K562 (cell line): ENCODE data around the gene NTRK1. TPM values are rescaled to one million over a fixed set of nuclear protein-coding genes. Genes with fewer than 3 reads are reported as not detected.

Source experiments
- ARHGAP35 ChIP-seq: fragments of 450-650 bp; IDR thresholded peaks from 2 replicates; pipeline ENCODE4 v1.6.1; 2018; ENCODE audit not compliant: partially characterized antibody
- BACH1 ChIP-seq: fragments of 200-800 bp; sonication (Bioruptor generic); IDR thresholded peaks from 2 replicates; pipeline ENCODE4 v1.6.1; 2016; ENCODE audit warnings: missing genetic modification characterization, missing compliant biosample characterization
- CCNT2 ChIP-seq: IDR thresholded peaks from 2 replicates; pipeline ENCODE4 v1.6.1; 2011; ENCODE audit warnings: borderline replicate concordance, low read depth, mild to moderate bottlenecking, moderate library complexity, mixed read lengths, low read length; ENCODE audit not compliant: insufficient read length; ENCODE audit errors: extremely low read depth
- COPS2 ChIP-seq: fragments of 450-650 bp; conservative IDR thresholded peaks from 2 replicates; pipeline ENCODE4 v1.6.1; 2016; ENCODE audit warnings: mild to moderate bottlenecking, moderate library complexity
- DEAF1 ChIP-seq: fragments of 450-650 bp; formaldehyde crosslinking; IDR thresholded peaks from 2 replicates; pipeline ENCODE4 v1.4.0; 2020; ENCODE audit warnings: mild to moderate bottlenecking, moderate library complexity
- GATAD2A ChIP-seq: fragments of 450-650 bp; IDR thresholded peaks from 2 replicates; pipeline ENCODE4 v1.6.1; 2017
- HNRNPK ChIP-seq: fragments of 200-400 bp; formaldehyde crosslinking; IDR thresholded peaks from one replicate; pipeline ENCODE4 v1.6.1; 2018; ENCODE audit warnings: mild to moderate bottlenecking, low read depth, low read length; ENCODE audit not compliant: poor library complexity, severe bottlenecking
- JUN ChIP-seq, 2 experiments: sonication (generic) in 1 of 2; formaldehyde crosslinking in 1 of 2; IDR thresholded peaks; 2 replicates each; pipeline versions ENCODE4 v1.6.1 to v1.8.0; 2012 to 2022; ENCODE audit warnings: borderline replicate concordance in 2 of 2, mild to moderate bottlenecking in 2 of 2, improper control_type of control experiment in 1 of 2, low read depth in 1 of 2, low read length in 1 of 2, missing genetic modification reagents in 1 of 2
- MEF2D ChIP-seq: conservative IDR thresholded peaks from 2 replicates; pipeline ENCODE4 v1.6.1; 2016; ENCODE audit warnings: low read depth, missing genetic modification characterization, missing compliant biosample characterization
- NCOA6 ChIP-seq: fragments of 450-650 bp; IDR thresholded peaks from 2 replicates; pipeline ENCODE4 v1.6.1; 2017; ENCODE audit warnings: mild to moderate bottlenecking
- NFE2L1 ChIP-seq: fragments of 450-650 bp; IDR thresholded peaks from 2 replicates; pipeline ENCODE4 v1.6.1; 2016; ENCODE audit warnings: missing genetic modification characterization, low read depth, mild to moderate bottlenecking, missing compliant biosample characterization, moderate library complexity, borderline replicate concordance
- SRSF3 ChIP-seq: fragments of 200-400 bp; formaldehyde crosslinking; IDR thresholded peaks from 2 replicates; pipeline ENCODE4 v1.6.1; 2016; ENCODE audit warnings: mild to moderate bottlenecking, low read length, moderate library complexity; ENCODE audit not compliant: insufficient read depth
- TBL1XR1 ChIP-seq, 2 experiments: IDR thresholded peaks; 2 replicates each; pipeline ENCODE4 v1.6.1; 2012; ENCODE audit warnings: improper control_type of control experiment in 2 of 2, low read length in 2 of 2, mild to moderate bottlenecking in 1 of 2
- ZEB2 ChIP-seq: fragments of 450-650 bp; IDR thresholded peaks from 2 replicates; pipeline ENCODE4 v1.6.1; 2016
- ZNF3 ChIP-seq: fragments of 250-450 bp; sonication (Bioruptor Pico); IDR thresholded peaks from 2 replicates; pipeline ENCODE4 v1.5.0; 2021; ENCODE audit warnings: mild to moderate bottlenecking, moderate library complexity
- ZNF589 ChIP-seq: fragments of 200-800 bp; sonication (Bioruptor generic); IDR thresholded peaks from 2 replicates; pipeline ENCODE4 v1.6.1; 2016; ENCODE audit warnings: low read depth, missing genetic modification characterization, missing compliant biosample characterization
- polyA plus RNA-seq, 8 experiments: library from polyadenylated mRNA; depleted of rRNA in 4 of 8; stranded (reverse) in 5 of 8; unstranded in 3 of 8; fragments of >200 nt; fragmentation: Nextera tagmentation in 2 of 8; fragmentation: Illumina TruSeq in 1 of 8; extraction: Ambion mirVana in 2 of 8; extraction: Trizol in 1 of 8; gene quantifications; 2 replicates each; pipeline versions ENCODE4 v1.2.1 to v1.2.3, GENCODE V29; 2011 to 2014; ENCODE audit warnings: inconsistent platforms in 1 of 8, missing spikeins in 1 of 8
- total RNA-seq, 7 experiments: library from RNA; depleted of rRNA in 6 of 7; stranded (reverse); fragments of >200 nt in 6 of 7; fragmentation: Illumina TruSeq in 2 of 7; extraction: Trizol in 2 of 7; gene quantifications; 2 replicates each; pipeline versions ENCODE4 v1.2.1 to v1.2.3, GENCODE V29; 2011 to 2021; ENCODE audit warnings: low replicate concordance in 1 of 7
- TF ChIP-seq, protein P1 (sequence below): fragments of 250-450 bp; sonication (Bioruptor Pico); IDR thresholded peaks from 2 replicates; pipeline ENCODE4 v1.5.0; 2021
- TF ChIP-seq, protein P2 (sequence below): sonication (generic); formaldehyde crosslinking; IDR thresholded peaks from 2 replicates; pipeline ENCODE4 v1.8.0; 2022; ENCODE audit warnings: missing genetic modification reagents, mild to moderate bottlenecking, borderline replicate concordance
- TF ChIP-seq, protein P3 (sequence below): fragments of 450-650 bp; formaldehyde crosslinking; conservative IDR thresholded peaks from 2 replicates; pipeline ENCODE4 v1.4.0; 2022; ENCODE audit warnings: mild to moderate bottlenecking, missing genetic modification characterization
- TF ChIP-seq, protein P4 (sequence below): sonication (generic); formaldehyde crosslinking; IDR thresholded peaks from 2 replicates; pipeline ENCODE4 v1.4.0; 2020; ENCODE audit warnings: mild to moderate bottlenecking, missing genetic modification reagents

Gene NTRK1
- total and polyA plus RNA-seq, 9 of the 15 experiments (the other 6 are each of a cell fraction or from before 2014, with no cell fraction given) = 0.46 to 30.0 (median 7.9) TPM

DNA sequence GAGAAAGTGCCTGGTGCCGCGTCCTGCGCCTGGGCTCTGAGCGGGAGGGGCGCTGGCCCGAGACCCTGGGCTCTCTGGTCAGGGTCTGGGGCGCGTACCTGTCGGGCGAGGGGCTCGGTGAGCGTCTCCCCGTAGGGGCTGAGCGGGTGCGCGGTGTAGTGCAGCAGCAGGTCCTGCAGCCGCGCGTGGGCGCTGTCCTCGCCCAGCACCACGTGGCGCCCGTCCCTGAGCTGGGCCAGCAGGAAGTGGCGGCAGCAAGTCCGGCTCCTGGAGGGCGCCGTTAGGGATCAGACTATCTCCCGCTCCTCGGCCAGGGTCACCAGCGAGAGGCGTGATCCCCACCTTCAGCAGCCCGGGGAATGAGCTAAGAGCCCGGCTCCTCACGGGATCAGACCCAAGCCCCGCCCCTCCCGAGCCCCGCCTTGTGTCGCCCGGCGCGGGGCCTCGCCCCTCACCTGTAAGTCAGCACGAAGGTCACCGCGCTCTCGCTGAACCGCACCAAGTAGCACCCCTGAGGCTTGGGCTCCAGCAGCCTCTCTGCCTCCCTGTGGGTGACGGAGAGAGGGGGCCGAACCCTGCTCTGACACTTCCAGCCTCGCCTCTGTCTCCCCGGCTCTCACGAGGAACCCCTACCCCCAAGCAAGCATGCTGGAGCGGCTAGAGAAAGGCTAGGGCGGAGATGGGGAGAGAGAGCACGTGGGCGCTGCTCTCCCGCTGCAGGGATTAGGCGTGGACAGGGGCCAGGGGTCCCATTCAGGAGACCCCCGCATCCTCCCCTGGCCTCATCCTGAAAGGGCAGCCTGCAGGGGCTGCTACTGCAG, 46.7 kb upstream of the NTRK1 start (continued):
- TF ChIP-seq GATAD2A = peak; percentile 83; the same call in 1 of the 2 replicates
- TF ChIP-seq, protein P1, sequence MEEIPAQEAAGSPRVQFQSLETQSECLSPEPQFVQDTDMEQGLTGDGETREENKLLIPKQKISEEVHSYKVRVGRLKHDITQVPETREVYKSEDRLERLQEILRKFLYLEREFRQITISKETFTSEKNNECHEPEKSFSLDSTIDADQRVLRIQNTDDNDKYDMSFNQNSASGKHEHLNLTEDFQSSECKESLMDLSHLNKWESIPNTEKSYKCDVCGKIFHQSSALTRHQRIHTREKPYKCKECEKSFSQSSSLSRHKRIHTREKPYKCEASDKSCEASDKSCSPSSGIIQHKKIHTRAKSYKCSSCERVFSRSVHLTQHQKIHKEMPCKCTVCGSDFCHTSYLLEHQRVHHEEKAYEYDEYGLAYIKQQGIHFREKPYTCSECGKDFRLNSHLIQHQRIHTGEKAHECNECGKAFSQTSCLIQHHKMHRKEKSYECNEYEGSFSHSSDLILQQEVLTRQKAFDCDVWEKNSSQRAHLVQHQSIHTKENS (CRISPR knock-in tag) = no peak
- TF ChIP-seq ARHGAP35 = no peak
- no peak for TF ChIP-seq ZEB2
- no peak for TF ChIP-seq NFE2L1 (tag)
- no peak; the same call in 1 of the 2 replicates for TF ChIP-seq ZNF589 (CRISPR knock-in tag)
- TF ChIP-seq, protein P2, sequence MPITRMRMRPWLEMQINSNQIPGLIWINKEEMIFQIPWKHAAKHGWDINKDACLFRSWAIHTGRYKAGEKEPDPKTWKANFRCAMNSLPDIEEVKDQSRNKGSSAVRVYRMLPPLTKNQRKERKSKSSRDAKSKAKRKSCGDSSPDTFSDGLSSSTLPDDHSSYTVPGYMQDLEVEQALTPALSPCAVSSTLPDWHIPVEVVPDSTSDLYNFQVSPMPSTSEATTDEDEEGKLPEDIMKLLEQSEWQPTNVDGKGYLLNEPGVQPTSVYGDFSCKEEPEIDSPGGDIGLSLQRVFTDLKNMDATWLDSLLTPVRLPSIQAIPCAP (CRISPR knock-in tag) = no peak
- no peak for TF ChIP-seq COPS2
- TF ChIP-seq, protein P3, sequence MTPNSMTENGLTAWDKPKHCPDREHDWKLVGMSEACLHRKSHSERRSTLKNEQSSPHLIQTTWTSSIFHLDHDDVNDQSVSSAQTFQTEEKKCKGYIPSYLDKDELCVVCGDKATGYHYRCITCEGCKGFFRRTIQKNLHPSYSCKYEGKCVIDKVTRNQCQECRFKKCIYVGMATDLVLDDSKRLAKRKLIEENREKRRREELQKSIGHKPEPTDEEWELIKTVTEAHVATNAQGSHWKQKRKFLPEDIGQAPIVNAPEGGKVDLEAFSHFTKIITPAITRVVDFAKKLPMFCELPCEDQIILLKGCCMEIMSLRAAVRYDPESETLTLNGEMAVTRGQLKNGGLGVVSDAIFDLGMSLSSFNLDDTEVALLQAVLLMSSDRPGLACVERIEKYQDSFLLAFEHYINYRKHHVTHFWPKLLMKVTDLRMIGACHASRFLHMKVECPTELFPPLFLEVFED (CRISPR knock-in tag) = no peak
- peak; percentile 72; the same call in 1 of the 2 replicates for TF ChIP-seq JUN (IDR thresholded peaks at IDR 0.05; ENCODE audit: borderline replicate concordance, low read depth, low read length)
- TF ChIP-seq JUN (CRISPR knock-in tag; IDR thresholded peaks at IDR 0.05; ENCODE audit: borderline replicate concordance) = no peak
- no peak for TF ChIP-seq TBL1XR1 (IDR thresholded peaks at IDR 0.05; ENCODE audit: low read length in 2 of 2)
- no peak for TF ChIP-seq BACH1 (tag)
- TF ChIP-seq NCOA6 = no peak
- TF ChIP-seq SRSF3 = no peak
- TF ChIP-seq DEAF1 (CRISPR knock-in tag) = no peak
- TF ChIP-seq HNRNPK = no peak
- TF ChIP-seq CCNT2 = peak; percentile 71
- TF ChIP-seq, protein P4, sequence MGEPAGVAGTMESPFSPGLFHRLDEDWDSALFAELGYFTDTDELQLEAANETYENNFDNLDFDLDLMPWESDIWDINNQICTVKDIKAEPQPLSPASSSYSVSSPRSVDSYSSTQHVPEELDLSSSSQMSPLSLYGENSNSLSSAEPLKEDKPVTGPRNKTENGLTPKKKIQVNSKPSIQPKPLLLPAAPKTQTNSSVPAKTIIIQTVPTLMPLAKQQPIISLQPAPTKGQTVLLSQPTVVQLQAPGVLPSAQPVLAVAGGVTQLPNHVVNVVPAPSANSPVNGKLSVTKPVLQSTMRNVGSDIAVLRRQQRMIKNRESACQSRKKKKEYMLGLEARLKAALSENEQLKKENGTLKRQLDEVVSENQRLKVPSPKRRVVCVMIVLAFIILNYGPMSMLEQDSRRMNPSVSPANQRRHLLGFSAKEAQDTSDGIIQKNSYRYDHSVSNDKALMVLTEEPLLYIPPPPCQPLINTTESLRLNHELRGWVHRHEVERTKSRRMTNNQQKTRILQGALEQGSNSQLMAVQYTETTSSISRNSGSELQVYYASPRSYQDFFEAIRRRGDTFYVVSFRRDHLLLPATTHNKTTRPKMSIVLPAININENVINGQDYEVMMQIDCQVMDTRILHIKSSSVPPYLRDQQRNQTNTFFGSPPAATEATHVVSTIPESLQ (CRISPR knock-in tag) = peak; percentile 98; the same call in 1 of the 2 replicates
- no peak for TF ChIP-seq ZNF3 (CRISPR knock-in tag)
- TF ChIP-seq MEF2D (tag) = no peak
